NCI-H460 (cell line): ENCODE results near the gene RPS6KA2. TPM values are rescaled to one million over a fixed set of nuclear protein-coding genes. Genes with fewer than 3 reads are reported as not detected.

Experiments used
- DNase-seq: peaks from one replicate; pipeline ENCODE4 v3.0.0-alpha.2; 2016; ENCODE audit warnings: low read depth; ENCODE audit errors: extremely low read depth
- total RNA-seq: library from RNA; depleted of rRNA; stranded (reverse); fragments of >200 nt; shearing (Covaris generic); gene quantifications from 2 replicates; pipeline ENCODE4 v1.2.3, GENCODE V29; 2014

RPS6KA2 gene
- total RNA-seq, 1 experiment from 2014 or later = 6.7 TPM

GRCh38 chr6:166439366-166440091, 187.5 kb downstream of the RPS6KA2 start:
- no peak for DNase-seq

DNA sequence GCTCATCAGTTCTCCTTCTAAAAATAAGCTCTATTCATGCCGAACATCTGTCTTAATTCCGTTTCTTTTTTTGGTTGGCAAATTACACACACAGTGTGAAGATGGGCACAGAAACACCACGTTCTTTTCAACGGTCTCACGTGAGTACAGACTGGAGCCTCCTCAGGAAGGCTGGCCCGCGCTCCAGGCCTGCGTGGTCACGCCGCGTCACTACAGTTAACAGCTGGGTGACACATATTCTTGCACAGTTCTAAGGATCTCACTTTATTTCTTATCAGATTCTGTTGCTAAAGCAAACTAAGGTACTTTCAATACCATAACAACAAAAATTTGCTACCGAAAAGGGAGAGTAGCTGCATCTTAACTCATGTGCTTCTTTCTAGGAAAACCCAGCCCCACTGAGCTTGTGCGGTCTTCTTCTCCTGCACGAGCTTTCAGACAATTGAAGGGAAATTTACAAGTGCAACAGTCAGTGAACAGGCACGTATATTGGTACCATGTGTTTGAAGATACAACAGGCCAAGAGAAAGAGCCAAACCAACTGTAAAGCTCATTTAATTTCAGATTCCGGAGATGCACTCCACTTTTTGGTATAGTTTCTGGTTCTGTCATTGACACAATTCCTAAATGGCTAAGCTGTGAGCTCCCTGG, 188.7 kb downstream of the RPS6KA2 start:
- DNase-seq = no peak

- DNase-seq = no peak
Measured at GRCh38 chr6:166437661-166438060, 189.4 kb downstream of the RPS6KA2 start.

GRCh38 chr6:166436195-166437139, 190.6 kb downstream of the RPS6KA2 start:
- no peak for DNase-seq

DNA sequence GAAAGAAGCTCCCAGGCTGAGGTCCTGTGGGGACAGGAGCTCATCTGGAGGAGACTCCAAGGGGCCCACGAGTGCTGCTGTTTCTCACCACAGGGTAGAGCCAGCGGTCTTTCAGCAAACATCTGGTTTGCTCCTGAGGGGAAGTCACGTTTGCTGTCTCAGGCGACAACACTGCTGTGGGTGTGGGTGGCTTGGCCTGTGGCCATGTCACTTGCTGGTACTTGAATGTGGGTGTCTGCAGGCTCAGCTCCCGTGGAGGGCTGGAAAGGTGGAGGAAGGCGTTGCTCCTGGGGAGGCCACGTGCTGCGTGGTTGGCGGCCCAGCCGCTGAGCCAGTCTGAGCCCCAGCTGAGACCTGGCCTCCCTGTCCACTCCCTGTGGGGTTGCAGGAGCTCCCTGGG, 191.5 kb downstream of the RPS6KA2 start:
- no peak for DNase-seq

GRCh38 chr6:166434336-166434735, 192.7 kb downstream of the RPS6KA2 start:
- no peak for DNase-seq

DNA sequence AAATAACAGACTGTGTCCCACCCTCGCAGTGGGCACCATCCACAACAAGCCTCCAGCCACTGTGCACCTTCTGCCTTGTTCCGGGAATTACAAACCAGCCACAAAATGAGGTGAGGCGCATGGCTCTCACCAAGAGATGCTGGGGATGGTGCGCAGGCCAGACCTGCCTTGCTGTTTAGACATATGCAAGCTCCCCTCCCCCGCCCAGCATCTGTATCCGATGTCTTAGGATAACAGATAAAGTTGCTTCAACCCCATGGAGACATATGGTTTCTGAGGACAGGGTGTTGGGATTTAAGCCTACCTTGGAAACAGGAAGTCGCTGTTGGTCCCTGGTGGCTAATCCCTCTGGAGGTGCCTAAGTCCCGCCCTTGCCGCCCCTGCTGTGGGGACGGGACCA, 194.0 kb downstream of the RPS6KA2 start:
- no peak for DNase-seq

- no peak for DNase-seq
Measured at GRCh38 chr6:166430269-166430668, 196.8 kb downstream of the RPS6KA2 start.

DNA sequence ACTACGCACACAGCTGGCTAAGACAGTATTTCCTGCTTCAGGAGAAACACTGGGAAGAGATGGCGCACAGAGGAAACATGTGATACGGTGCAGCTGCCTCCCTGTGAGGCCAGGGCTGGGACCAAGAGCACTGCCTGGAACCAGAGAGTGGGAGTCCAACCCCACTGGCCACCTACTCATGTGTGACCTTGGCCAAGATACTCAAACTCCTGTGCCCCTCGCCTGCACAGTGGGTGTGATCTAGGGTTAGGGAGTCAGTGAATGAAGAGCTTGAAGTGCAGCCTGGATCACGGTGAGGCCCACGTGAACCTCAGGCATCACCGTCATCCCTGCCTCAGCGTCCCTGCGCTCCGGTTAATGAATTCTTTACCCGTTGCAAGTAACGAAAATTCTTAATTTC, 202.6 kb downstream of the RPS6KA2 start:
- no peak for DNase-seq

GRCh38 chr6:166423781-166424180, 203.3 kb downstream of the RPS6KA2 start:
- DNase-seq = no peak

GRCh38 chr6:166423051-166423745, 203.9 kb downstream of the RPS6KA2 start:
- no peak for DNase-seq

- DNase-seq = no peak
Measured at GRCh38 chr6:166422201-166422940, 204.7 kb downstream of the RPS6KA2 start.

DNA sequence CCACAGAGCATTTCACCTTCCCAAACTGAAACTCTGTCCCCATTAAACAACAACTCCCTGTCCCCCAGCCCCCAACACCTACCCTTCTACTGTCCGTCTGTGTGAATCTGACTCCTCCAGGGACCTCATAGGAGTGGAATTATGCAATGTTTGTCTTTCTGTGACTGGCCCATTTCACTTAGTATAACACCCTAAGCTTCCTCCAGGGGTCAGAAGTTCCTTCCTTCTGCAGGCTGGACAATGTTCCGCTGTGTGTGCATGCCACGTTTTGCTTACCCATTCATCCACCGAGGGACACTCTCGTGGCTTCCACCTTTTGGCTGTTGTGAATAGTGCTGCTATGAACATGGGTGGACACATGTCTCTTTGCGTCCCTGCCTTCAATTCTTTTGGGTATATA, 206.7 kb downstream of the RPS6KA2 start:
- peak; percentile 35 for DNase-seq

DNA sequence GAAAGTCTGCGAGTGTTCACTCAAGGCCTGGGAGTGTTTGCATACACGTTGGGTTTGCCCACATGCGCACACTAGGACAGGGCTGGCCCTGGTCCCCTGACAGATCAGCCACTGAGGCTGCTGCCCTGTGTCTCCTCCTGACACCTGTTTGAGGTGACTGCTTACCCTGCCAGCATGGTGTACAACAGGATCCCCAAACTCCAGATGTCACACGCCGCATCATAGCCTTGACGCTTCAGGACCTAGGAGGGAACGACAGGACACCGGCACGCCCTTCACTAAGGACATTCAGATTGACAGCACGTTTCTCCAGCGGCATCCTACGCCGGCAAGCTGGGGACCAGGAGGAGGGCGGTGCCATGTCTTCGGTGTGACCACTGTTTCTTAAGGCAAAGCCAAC, 207.3 kb downstream of the RPS6KA2 start:
- DNase-seq = no peak

DNA sequence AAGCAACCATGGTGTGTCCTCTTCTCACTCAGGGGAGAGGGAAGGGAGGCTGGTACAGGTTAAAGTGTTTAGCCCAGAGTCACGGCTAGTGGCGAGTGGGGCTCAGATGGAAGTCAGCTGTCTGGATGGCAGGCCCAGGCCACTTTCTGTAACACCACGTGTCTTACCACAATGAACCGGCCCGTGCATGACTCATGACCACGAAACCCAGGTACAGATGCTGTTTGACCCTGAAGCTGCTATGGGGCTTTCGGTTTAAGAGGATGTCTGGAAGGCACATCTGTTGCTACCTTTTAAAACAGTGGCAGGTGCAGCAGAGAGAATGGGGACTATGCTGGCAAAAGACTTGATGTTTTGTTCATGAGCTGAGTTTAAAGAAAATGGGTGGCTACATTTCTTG, 207.8 kb downstream of the RPS6KA2 start:
- DNase-seq = no peak

DNA sequence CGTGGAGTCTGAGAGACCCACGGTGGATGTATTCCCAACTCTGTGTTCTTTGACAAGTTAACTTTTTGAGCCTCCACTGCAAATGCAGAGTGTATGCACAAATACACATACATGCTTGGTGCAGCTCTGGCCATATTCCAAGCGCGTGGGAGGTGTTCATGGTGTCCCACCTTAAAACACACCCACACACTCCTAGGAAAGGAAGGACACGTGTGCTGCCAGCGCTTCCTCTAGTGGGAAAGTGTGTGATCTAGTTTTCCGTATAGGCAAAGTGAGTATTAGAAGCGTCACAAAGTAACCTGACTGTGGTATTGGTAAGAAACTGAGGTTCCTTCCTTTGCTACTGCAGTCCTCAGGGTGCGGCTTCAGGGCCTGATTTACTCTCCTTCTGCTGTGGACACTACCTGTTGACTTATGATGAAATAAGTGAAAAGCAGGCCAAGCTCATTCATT, 208.3 kb downstream of the RPS6KA2 start:
- DNase-seq = no peak

- DNase-seq = no peak
Measured at GRCh38 chr6:166417285-166417691, 209.8 kb downstream of the RPS6KA2 start.

DNA sequence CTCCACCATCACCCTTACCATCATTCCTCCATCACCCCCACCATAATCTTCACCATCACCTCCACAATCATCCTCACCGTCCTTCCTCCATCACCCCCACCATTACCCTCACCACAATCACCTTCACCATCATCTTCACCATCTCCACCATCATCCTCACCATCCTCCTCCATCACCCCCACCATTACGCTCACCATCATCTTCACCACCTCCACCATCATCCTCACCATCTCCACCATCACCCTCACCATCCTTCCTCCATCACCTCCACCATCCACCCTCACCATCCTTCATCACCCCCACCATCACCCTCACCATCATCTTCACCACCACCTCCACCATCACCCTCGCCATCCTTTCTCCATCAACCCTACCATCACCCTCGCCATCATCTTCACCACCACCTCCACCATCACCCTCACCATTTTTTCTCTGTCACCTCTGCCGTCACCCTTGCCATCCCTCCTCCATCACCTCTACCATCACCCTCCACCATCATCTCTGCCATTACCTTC, 211.2 kb downstream of the RPS6KA2 start:
- no peak for DNase-seq

- DNase-seq = no peak
Measured at GRCh38 chr6:166415306-166415705, 211.7 kb downstream of the RPS6KA2 start.

DNA sequence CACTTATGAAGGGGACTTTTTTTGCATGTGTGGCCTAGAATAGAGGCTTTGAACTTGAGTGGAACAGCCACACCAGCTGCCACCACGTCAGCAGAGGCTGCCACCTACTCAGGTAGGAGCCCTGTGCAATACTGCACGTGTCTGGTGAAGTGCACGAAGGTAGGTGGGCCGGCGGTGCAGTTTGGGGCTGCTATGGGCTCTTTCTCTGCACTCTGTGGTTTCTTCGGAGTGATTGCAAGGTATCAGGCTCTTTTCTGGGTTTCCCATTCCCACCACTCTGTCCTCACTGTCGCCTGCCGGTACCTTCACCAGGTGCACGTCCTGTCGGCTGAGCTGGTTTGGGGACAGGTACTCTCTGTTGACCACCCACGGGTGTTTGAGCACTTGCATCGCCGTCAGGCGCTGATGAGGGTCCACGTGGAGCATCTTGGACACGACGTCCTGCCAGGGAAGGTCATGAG, 213.5 kb downstream of the RPS6KA2 start:
- DNase-seq = no peak
